Measurements from ENCODE around the gene CT45A10. TPM values are rescaled to one million over a fixed set of nuclear protein-coding genes. Genes with fewer than 3 reads are reported as not detected.
"Not testable (repeated sequence)": the region's sequence is repeated elsewhere in the genome, so short reads cannot be mapped to it uniquely, and the experiment has no call there.

CT45A10 gene
- total RNA-seq, 6 donors from 2014 or later, result not detected

- not testable (repeated sequence) for H3K9me3 ChIP-seq; DNase-seq; H3K36me3 ChIP-seq; H3K4me1 ChIP-seq; H3K4me3 ChIP-seq; H3K27ac ChIP-seq; H3K27me3 ChIP-seq; ATAC-seq (ENCODE audit: low FRiP score in 2 of 2)
- WGBS, 2 donors, result no CpG with 5 or more reads among the region's 17 CpGs
Measured at GRCh38 chrX:135837180-135837579, 56.1 kb downstream of the CT45A10 start, which contains the start of gene CT45A7. TSS of gene CT45A7 (minus strand) at chrX:135837280. CDS start at chrX:135833533, 3,747 bp downstream.

Other genes starting within 250 kb of the CT45A10 start
- not detected for gene CT45A1, start 179.8 kb downstream of the CT45A10 start, total RNA-seq
- gene CT45A3, start 125.3 kb downstream of the CT45A10 start, total RNA-seq, result not detected
- not detected for gene CT45A5, start 107.9 kb downstream of the CT45A10 start, total RNA-seq
- not detected for gene CT45A6, start 90.7 kb downstream of the CT45A10 start, total RNA-seq
- not detected for gene CT45A2, start 73.4 kb downstream of the CT45A10 start, total RNA-seq
- gene CT45A7, start 56.2 kb downstream of the CT45A10 start, total RNA-seq, result not detected
- gene CT45A8, start 38.9 kb downstream of the CT45A10 start, total RNA-seq, result not detected
- not detected for gene CT45A9, start 21.6 kb downstream of the CT45A10 start, total RNA-seq
- gene SAGE1, start 272 bp upstream of the CT45A10 start, total RNA-seq, result under 1 TPM in 1 of 6 donors, not detected in 5; 0.10 TPM
- gene MMGT1, start 80.5 kb upstream of the CT45A10 start, total RNA-seq, result 10 to 100 TPM in 4 of 6 donors, 1 to 10 TPM in 2; 7.2 to 32.2 (median 24.9) TPM
- gene SLC9A6, start 92.0 kb upstream of the CT45A10 start, total RNA-seq, result 10 to 100 TPM in 4 of 6 donors, 1 to 10 TPM in 2; 4.7 to 16.9 (median 11.5) TPM

Data from upper lobe of left lung (tissue), 6 donors.